ENCODE data around the gene ASTN2.

Gene ASTN2, protein sequence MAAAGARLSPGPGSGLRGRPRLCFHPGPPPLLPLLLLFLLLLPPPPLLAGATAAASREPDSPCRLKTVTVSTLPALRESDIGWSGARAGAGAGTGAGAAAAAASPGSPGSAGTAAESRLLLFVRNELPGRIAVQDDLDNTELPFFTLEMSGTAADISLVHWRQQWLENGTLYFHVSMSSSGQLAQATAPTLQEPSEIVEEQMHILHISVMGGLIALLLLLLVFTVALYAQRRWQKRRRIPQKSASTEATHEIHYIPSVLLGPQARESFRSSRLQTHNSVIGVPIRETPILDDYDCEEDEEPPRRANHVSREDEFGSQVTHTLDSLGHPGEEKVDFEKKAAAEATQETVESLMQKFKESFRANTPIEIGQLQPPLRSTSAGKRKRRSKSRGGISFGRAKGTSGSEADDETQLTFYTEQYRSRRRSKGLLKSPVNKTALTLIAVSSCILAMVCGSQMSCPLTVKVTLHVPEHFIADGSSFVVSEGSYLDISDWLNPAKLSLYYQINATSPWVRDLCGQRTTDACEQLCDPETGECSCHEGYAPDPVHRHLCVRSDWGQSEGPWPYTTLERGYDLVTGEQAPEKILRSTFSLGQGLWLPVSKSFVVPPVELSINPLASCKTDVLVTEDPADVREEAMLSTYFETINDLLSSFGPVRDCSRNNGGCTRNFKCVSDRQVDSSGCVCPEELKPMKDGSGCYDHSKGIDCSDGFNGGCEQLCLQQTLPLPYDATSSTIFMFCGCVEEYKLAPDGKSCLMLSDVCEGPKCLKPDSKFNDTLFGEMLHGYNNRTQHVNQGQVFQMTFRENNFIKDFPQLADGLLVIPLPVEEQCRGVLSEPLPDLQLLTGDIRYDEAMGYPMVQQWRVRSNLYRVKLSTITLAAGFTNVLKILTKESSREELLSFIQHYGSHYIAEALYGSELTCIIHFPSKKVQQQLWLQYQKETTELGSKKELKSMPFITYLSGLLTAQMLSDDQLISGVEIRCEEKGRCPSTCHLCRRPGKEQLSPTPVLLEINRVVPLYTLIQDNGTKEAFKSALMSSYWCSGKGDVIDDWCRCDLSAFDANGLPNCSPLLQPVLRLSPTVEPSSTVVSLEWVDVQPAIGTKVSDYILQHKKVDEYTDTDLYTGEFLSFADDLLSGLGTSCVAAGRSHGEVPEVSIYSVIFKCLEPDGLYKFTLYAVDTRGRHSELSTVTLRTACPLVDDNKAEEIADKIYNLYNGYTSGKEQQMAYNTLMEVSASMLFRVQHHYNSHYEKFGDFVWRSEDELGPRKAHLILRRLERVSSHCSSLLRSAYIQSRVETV (N-terminal part only)

DNA sequence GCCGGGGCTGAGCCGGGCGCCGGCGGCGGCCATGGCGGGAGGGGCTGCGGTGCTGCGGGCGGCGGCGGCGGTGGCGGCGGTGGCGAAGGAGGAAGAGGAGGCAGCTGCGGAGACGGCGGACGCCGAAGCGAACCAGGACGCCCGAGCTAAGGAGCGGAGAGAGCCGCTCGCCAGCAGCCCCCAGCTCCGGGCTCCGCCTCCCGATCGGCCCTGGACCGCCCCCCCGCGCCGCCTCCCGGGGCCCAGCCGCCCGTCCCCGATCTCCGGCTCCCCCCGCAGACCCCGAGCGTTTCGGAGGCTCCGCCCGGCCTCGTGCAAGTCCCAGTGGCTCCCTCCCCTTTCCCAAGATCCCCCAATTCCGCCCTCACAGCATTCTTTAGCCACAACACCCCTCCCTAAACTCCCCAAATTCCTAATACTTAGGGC lies at the start of gene ASTN2:
ASTN2 (minus strand) TSS at position 152 of the 426 bp plus-strand sequence; CDS start at position 33, 119 bp downstream.
- ATAC-seq = no peak

- ATAC-seq = no peak
Measured at GRCh38 chr9:117462861-117463260, 48.0 kb upstream of the ASTN2 start.

DNA sequence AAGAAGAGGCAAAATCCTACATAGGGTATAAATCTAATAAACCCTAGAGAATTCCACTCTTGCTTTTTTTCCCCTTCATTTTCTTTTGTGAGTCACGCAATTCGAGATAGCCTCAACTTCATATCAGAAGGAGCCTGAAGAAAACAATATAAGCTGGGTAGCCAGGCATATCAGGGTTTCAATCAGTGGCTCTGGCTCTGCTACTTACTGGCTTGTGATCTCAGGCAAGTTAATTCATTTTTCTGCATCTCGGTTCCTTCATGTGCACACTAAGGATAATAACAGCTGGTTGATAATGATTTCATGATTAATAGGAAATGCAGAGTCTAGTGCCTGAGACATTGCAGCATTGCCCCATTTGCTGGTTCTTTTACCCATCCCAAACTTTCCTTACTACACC lies 46.5 kb upstream of the ASTN2 start:
- ATAC-seq = no peak

- ATAC-seq = no peak
Measured at GRCh38 chr9:117460743-117461142, 45.9 kb upstream of the ASTN2 start.

DNA sequence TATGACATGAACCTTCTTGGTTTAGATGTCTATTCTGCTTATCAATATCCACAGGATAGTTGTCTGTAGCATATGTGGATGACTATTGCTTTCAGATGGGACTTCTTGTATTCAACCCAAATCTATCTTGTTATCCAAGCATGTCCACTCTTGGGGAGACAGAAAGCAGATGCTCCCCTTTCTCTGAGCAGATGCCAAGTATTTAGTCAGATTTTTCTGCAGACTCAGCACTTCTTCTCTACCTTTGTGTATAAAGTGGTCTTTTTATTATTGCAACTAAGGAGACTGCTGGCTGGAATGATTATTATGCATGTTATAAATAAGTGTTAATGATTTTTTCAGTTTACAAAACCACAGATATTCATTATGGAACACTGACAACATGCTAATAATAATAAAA lies 45.1 kb upstream of the ASTN2 start:
- no peak for ATAC-seq

- no peak for ATAC-seq
Measured at GRCh38 chr9:117458066-117458465, 43.2 kb upstream of the ASTN2 start.

- no peak for ATAC-seq
Measured at GRCh38 chr9:117454711-117455110, 39.9 kb upstream of the ASTN2 start.

DNA sequence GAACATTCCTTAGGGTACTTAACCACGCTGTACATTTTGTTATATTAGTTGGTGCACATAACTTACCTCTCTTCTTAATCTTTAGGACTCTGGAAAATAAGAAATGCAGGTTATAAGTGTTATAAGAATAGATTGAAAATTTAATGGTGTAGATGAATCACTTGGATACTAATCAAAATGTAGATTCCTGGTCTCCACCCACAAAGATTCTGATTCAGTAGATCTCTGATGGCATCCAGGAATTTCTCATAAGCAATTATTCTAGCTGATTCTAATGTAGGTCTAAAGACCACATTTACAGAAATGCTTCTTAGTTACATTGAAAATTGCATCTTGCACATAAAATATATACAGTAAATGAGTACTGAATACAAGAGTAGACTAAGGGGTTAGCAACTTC lies 38.9 kb upstream of the ASTN2 start:
- ATAC-seq = no peak

GRCh38 chr9:117451311-117451710 lies 36.5 kb upstream of the ASTN2 start:
- no peak for ATAC-seq

- no peak for ATAC-seq
Measured at GRCh38 chr9:117448066-117448465, 33.2 kb upstream of the ASTN2 start.

DNA sequence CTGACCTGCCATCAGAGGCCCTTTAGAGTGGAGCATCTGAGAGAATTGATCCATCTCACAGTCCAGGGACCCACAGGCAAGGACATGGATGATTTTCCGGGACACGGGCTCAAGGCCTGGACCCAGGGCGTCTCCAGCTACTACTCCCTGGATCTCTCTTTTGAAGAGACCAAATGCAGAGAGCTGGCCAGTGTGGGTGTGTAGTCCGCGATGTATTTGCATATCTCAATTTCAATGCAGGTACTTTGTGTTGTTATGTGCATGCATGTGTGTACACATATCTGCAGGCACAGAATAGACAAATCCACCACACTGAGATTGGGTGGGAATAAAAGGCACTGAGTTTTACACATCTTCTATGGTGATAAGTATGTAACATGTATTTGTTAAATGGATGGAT lies 30.8 kb upstream of the ASTN2 start:
- no peak for ATAC-seq

GRCh38 chr9:117444501-117444900 lies 29.6 kb upstream of the ASTN2 start:
- no peak for ATAC-seq

- ATAC-seq = no peak
Measured at GRCh38 chr9:117437283-117437682, 22.4 kb upstream of the ASTN2 start.

GRCh38 chr9:117435630-117436261 lies 20.9 kb upstream of the ASTN2 start:
- no peak for ATAC-seq

DNA sequence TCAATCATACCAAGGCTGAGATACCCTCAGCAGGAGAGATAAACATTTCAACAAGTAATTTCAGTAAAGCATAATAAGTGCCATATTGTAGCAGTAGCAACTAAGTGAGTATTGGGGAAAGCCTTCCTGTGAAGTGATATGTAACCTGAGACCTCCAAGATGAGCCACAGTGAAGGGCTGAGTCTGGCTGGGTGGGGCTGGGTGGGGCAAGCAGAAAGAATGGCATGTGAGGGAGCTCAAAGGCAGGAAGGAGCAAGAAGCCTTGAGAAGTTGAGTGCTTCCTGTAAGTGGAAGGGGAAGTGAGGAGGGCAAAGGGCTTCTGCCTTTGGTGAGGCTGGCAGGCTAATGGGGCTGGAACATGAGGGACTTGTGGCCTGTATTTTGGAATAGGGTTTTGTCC lies 19.7 kb upstream of the ASTN2 start:
- no peak for ATAC-seq

DNA sequence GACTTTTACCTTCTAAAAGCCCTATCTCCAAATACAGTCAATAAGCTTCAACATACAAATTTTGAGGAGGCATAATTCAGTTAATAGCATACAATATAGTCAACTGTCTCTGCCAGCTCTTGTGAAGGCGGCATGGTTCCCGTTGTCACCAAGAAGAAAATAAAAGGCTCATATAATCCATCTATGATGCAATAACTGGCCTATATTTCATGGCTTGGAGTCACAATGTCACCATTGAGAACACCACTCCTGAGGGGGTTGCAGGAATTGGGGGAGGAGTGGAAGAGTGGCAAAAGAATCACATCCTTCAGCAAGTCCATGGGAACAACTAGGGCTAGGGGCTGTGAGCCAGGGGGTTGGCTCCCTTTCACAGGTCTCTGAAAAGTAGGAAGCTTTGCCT lies 16.0 kb upstream of the ASTN2 start:
- no peak for ATAC-seq

GRCh38 chr9:117427357-117427913 lies 12.6 kb upstream of the ASTN2 start:
- no peak for ATAC-seq

GRCh38 chr9:117425566-117425965 lies 10.7 kb upstream of the ASTN2 start:
- ATAC-seq = no peak

- no peak for ATAC-seq
Measured at GRCh38 chr9:117424291-117424690, 9.4 kb upstream of the ASTN2 start.

DNA sequence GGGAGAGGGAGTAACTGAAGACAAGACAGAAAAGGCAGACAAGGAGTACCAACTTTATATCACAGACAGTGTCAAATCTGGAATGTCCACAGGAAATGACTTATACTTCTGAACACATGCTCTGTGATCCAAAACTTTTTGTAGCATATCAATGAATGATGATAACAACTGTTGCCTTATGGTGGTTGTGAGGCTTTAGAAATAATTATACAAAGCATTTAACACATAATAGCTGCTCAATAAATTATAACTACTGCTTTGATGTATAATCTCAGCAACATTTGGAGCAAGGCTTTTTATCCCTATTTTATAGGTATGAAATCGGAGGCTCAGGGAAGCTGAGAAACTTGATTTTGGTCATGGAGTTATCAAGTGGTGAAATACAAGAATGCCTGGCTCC lies 3.3 kb upstream of the ASTN2 start:
- no peak for ATAC-seq

DNA sequence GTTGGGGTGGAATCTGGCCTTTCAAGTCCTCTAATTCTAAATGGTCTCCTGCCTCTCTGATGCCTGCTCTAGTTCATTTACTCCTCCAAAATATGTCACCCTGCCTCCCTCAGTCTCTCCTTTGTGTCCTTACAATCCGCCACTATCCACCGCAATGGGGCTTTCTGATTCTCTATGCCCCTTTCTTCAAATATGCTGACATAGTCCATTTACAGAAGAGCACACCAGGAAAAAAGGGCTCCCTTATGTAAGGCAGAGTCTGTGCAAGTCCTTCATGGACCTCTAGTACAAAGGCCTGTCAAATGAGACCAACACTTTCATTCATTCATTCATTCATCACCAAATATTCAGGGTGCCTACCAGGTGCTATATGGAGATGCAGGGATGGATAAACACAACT lies 2.0 kb upstream of the ASTN2 start:
- no peak for ATAC-seq

DNA sequence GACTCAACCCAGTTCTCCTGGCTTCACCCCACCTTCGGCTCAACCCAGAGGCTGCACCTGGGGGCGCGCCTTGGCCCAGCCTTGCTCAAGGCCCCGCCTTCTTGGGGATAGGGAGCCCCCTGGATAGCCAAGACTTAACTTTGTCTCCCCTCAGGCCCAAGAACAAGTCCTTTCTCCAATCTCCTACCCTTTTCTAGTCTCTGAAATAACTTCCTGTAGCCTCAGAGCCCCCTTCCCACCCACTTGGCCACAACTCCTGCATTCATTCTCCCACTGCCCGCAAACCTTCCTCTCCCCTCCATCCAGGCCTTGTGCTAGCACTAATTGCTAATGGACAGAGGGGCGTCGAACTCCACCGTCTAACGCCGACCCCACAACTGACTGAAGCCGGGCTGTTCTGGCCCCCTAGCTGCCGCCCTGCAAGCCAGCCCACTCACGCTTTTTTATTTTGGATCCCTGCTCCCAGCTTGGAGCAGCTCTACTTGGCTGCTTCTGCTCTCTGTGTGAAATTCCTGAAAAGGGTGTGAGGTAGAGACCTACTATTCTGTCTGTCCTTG lies 579 bp upstream of the ASTN2 start:
- no peak for ATAC-seq

Data from activated CD4-positive, CD25-positive, alpha-beta regulatory T cell treated with anti-CD3 and anti-CD28 coated beads, Interleukin-2, amount 50 U/mL, for 24 hours (primary cell).